Prostate gland (tissue), 2 donors: ENCODE measurements around the gene ASTL. TPM values are rescaled to one million over a fixed set of nuclear protein-coding genes. Genes with fewer than 3 reads are reported as not detected.

ENCODE experiments used
- DNase-seq: peaks from one replicate; pipeline ENCODE4 v3.0.0-alpha.2; 2019; ENCODE audit warnings: low spot score
- H3K27ac ChIP-seq, 2 donors: fragments of 200-600 bp; sonication (generic); 2 replicates each; pipeline ENCODE4 v1.5.1; 2017 to 2019
- H3K27me3 ChIP-seq: fragments of 200-600 bp; sonication (generic); replicated peaks from 2 replicates; pipeline ENCODE4 v1.5.1; 2019; ENCODE audit not compliant: insufficient read depth
- H3K36me3 ChIP-seq, 2 donors: fragments of 200-600 bp; sonication (generic); 1 replicate in 1 of 2; 2 replicates in 1 of 2; pipeline versions ENCODE4 v1.5.1 to v1.8.1; 2017 to 2019
- H3K4me1 ChIP-seq: fragments of 200-600 bp; sonication (generic); replicated peaks from 2 replicates; pipeline ENCODE4 v1.5.1; 2019
- H3K4me3 ChIP-seq, 2 donors: fragments of 200-600 bp; sonication (generic); 2 replicates each; pipeline ENCODE4 v1.5.1; 2017 to 2019
- H3K9me3 ChIP-seq: fragments of 200-600 bp; sonication (generic); 2 replicates; pipeline ENCODE4 v1.5.1; 2017
- POLR2A ChIP-seq: fragments of 450-650 bp; IDR thresholded peaks from one replicate; pipeline ENCODE4 v1.6.1; 2016; ENCODE audit warnings: antibody characterized with exemption, mild to moderate bottlenecking
- POLR2AphosphoS5 ChIP-seq: sonication (generic); formaldehyde crosslinking; IDR thresholded peaks from one replicate; pipeline ENCODE4 v1.6.1; 2017; ENCODE audit warnings: antibody characterized with exemption
- WGBS: methylation state at CpG from one replicate; pipeline ENCODE4 v1.1.5; 2018; 5-methylcytosine and 5-hydroxymethylcytosine counted together
- intact Hi-C: fragments of 100-400 bp; cut with DNase I; formaldehyde crosslinking; loops from one replicate; pipeline ENCODE4 v1.14.2; 2022
- total RNA-seq, 2 donors: library from RNA; depleted of rRNA; stranded (reverse); fragments of >200 nt; gene quantifications; one replicate each; pipeline ENCODE4 v1.1.0, GENCODE V29; 2016
- TF ChIP-seq, protein P1 (sequence below), 4 experiments: fragments of 200-600 bp in 2 of 4; fragments of 450-650 bp in 2 of 4; sonication (generic) in 2 of 4; IDR thresholded peaks; 1 replicate in 3 of 4; 2 replicates in 1 of 4; pipeline ENCODE4 v1.5.1; 2016 to 2019; ENCODE audit warnings: antibody characterized with exemption in 4 of 4, mild to moderate bottlenecking in 2 of 4, moderate library complexity in 2 of 4

ASTL gene
- total RNA-seq, 2 donors from 2014 or later: 0.57 TPM; not detected in 1

DNA sequence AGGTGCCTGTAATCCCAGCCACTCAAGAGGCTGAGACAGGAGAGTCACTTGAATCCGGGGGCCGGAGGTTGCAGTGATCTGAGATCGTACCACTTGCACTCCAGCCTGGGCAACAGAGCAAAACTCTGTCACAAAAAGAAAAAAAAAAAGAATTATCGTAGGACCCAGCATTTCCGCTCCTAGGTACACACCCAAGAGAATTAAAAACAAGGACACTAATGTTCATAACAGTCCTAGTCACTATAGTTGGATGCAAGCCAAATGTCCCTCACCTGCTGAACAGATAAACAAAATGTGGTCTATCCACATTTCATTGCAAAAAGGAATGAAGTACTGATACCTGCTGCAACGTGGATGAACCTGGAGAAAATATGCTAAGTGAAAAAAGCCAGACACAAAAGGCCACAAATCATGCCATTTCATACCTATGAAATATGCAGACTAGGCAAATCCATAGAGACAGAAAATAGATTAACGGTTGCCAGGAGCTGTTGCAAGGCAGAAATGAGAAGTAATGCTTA, 43.1 kb downstream of the ASTL start:
- intact Hi-C loops: no loop called here
- Histone ChIP-seq H3K27me3 (no peaks in the 10 kb centered on the region), H3K36me3 (no peaks in the 10 kb centered on the region), H3K4me1 (no peaks in the 10 kb centered on the region), H3K9me3 (no peaks in the 10 kb centered on the region), H3K4me3 (no peak overlapping the region), H3K27ac (no peak overlapping the region)
- WGBS: 63% methylated on average over 7 of the region's 7 CpGs
- DNase-seq: no peak
- TF ChIP-seq POLR2AphosphoS5 (no peak), POLR2A (no peak)
- TF ChIP-seq, protein P1, sequence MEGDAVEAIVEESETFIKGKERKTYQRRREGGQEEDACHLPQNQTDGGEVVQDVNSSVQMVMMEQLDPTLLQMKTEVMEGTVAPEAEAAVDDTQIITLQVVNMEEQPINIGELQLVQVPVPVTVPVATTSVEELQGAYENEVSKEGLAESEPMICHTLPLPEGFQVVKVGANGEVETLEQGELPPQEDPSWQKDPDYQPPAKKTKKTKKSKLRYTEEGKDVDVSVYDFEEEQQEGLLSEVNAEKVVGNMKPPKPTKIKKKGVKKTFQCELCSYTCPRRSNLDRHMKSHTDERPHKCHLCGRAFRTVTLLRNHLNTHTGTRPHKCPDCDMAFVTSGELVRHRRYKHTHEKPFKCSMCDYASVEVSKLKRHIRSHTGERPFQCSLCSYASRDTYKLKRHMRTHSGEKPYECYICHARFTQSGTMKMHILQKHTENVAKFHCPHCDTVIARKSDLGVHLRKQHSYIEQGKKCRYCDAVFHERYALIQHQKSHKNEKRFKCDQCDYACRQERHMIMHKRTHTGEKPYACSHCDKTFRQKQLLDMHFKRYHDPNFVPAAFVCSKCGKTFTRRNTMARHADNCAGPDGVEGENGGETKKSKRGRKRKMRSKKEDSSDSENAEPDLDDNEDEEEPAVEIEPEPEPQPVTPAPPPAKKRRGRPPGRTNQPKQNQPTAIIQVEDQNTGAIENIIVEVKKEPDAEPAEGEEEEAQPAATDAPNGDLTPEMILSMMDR (IDR thresholded peaks at IDR 0.05): no peak

- Histone ChIP-seq H3K4me3 (no peak overlapping the region), H3K9me3 (no peaks in the 10 kb centered on the region), H3K4me1 (no peaks in the 10 kb centered on the region), H3K27me3 (no peaks in the 10 kb centered on the region), H3K27ac (no peak overlapping the region), H3K36me3 (no peaks in the 10 kb centered on the region)
- TF ChIP-seq, protein P1 (IDR thresholded peaks at IDR 0.05): no peak
- TF ChIP-seq POLR2AphosphoS5: no peak
- TF ChIP-seq POLR2A: no peak
- no peak for DNase-seq
- intact Hi-C loops: no loop called here
- 80% methylated on average over 4 of the region's 4 CpGs for WGBS
These were observed 44.8 kb downstream of the ASTL start for GRCh38 chr2:96093528-96093927.

DNA sequence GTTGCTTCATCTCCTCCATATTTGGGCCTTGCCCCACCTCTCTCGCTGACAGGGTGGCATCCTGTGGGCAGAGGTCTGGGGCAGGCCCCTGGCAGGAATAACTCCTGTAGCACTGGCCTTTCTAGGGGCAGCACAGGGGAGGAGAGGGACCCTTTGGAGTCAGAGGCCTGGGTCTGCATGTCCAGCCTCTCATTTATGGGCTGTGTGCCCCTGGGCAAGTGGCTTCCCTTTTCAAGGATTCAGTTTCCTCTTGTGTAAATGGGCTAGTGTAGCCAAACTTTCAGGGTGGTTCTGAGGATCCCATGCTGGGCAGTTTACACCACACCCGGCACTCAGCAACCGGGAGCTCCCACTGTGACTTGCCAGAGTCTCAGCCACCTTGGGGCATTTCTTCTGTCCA, 45.4 kb downstream of the ASTL start:
- DNase-seq: no peak
- 90% methylated on average over 3 of the region's 3 CpGs for WGBS
- TF ChIP-seq POLR2A (no peak), POLR2AphosphoS5 (no peak)
- TF ChIP-seq, protein P1 (IDR thresholded peaks at IDR 0.05): no peak

GRCh38 chr2:96092573-96092877, 45.8 kb downstream of the ASTL start:
- no peak for DNase-seq
- H3K4me1 ChIP-seq: no peaks in the 10 kb centered on the region
- 92% methylated on average over 4 of the region's 4 CpGs for WGBS
- no peak overlapping the region for H3K27ac ChIP-seq
- intact Hi-C loops: no loop called here
- no peaks in the 10 kb centered on the region for H3K36me3 ChIP-seq
- H3K9me3 ChIP-seq: no peaks in the 10 kb centered on the region
- no peak for TF ChIP-seq POLR2A
- TF ChIP-seq, protein P1 (IDR thresholded peaks at IDR 0.05): no peak
- TF ChIP-seq POLR2AphosphoS5: no peak
- no peak overlapping the region for H3K4me3 ChIP-seq
- no peaks in the 10 kb centered on the region for H3K27me3 ChIP-seq

More for the DNA sequence above, 45.4 kb downstream of the ASTL start:
- Histone ChIP-seq H3K4me1 (no peaks in the 10 kb centered on the region), H3K27me3 (no peaks in the 10 kb centered on the region), H3K36me3 (no peaks in the 10 kb centered on the region), H3K4me3 (no peak overlapping the region), H3K27ac (no peak overlapping the region), H3K9me3 (no peaks in the 10 kb centered on the region)
- intact Hi-C loops: no loop called here

GRCh38 chr2:96091711-96092572, 46.4 kb downstream of the ASTL start:
- Histone ChIP-seq H3K36me3 (no peaks in the 10 kb centered on the region), H3K4me1 (no peaks in the 10 kb centered on the region), H3K9me3 (no peaks in the 10 kb centered on the region), H3K27me3 (no peaks in the 10 kb centered on the region), H3K4me3 (no peak overlapping the region), H3K27ac (no peak overlapping the region)
- WGBS: 59% methylated on average over 18 of the region's 18 CpGs
- no peak for DNase-seq
- TF ChIP-seq POLR2A (no peak), POLR2AphosphoS5 (no peak)
- TF ChIP-seq, protein P1 (IDR thresholded peaks at IDR 0.05): no peak
- intact Hi-C loops: no loop called here
